HG03521 (cell line): ENCODE data around the gene NBDY.
"Not testable (repeated sequence)": the region's sequence is repeated elsewhere in the genome, so short reads cannot be mapped to it uniquely, and the experiment has no call there.

Source experiments
- ATAC-seq: cut with Tn5 transposase; IDR thresholded peaks from one replicate; pipeline ENCODE4 v1.9.1; 2021; ENCODE audit warnings: mild to moderate bottlenecking, moderate library complexity; ENCODE audit not compliant: unreplicated experiment

NBDY gene

DNA sequence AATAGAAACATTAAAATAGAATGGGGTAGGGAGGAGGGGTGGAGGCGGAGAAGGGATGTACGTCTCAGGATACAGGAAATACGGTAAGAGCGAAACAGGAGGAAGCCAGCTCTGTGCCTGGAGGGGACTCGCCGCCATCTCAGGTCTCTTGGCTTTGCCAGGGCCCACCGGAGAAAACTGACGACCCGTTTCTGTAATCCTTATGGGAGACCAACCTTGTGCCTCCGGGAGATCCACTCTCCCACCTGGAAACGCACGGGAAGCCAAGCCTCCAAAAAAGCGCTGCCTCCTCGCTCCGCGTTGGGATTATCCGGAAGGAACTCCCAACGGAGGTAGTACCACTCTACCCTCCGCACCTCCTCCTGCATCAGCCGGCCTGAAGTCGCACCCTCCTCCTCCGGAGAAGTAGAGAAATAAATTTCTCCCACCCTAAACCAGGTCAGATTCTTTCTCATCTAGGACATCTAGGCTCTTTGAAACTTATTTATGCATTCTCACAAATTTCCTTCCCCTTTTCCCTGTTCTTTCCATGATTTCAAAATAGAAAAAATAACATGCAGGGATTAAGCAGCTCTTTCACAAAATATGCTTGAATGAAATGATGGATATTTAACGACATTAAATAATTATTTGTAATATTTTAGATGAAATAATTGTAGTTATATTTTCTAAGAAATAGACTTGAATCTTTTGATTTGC, at the start of gene NBDY:
Gene NBDY, plus strand, starts transcription at position 92 of the 699 bp plus-strand sequence. Its CDS starts 111 bp downstream, at position 203.
- ATAC-seq = peak; percentile 50

DNA sequence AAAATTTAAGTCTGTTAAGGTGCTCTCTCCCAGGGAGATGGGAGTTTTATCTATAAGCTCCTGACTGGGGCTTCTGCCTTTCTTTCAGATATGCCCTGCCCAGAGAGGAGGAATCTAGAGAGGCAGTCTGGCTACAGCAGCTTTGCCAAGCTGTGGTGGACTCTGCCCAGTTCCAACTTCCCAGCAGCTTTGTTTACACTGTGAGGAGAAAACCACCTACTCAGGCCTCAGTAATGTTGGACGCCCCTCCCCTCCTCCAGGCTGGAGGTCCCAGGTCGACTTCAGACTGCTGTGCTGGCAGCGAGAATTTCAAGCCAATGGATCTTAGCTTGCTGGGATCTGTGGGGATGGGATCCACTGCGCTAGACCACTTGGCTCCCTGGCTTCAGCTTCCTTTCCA, 24.5 kb upstream of the NBDY start:
- ATAC-seq = not testable (repeated sequence)

DNA sequence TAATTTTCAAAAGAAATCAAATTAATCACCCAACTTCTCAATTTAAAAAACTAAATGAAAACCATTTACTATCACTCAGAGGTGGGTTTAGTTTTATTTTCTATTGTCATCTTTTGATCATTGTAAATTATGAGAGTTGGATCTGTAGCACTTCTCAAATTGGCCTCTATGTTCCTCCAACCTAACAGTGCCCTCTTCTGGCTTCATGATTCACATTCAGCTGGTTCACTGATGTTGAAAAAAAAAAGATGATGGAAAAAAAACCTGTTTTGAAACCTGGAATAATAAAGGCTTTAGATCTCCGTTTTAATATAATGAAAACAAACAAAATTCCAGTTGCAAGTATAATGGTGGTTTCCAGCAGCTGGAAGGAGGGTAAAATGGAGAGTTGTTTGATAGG, 2.4 kb upstream of the NBDY start:
- no peak for ATAC-seq

- ATAC-seq = no peak
Observed at GRCh38 chrX:56727531-56727930, 1.5 kb upstream of the NBDY start.

DNA sequence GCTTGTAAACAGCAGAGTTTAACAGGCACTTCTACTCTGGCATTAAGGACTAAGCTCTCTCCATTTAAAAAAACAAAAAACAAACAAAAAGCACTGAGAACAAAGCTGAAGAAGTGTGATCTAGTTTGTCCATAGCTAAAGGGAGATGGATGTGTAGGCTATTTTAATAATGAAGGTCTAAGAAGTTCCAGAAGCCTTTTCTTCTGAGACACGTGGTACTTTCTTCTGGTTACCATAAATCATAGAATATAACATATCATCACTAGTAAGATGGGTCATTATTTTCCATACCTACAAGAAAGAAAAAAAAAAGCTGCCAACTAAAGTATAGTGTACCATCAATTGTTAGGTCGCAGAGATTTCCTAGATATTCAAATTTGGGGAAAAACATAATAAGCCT, 722 bp upstream of the NBDY start:
- ATAC-seq = no peak

DNA sequence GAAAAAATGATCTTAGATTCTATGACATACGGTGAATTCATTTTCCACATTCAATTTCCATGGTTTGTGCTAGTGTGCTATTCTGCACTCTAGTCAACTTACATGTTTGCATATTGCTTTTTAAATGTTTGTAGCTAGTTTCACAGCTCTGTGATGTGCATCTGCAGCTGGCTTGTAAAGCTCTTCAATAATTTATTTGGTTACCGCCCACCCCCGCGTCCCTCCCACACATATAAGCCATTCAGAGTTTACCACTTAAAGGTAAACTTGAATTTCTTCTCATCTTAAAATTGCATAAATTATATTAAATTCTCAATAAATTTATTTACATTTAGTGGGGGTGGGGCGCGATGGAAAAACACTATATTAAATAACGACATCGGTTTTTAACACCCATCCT, 291 bp upstream of the NBDY start:
- peak; percentile 34 for ATAC-seq

- no peak for ATAC-seq
Observed at GRCh38 chrX:56733459-56734046, 4.5 kb downstream of the NBDY start.

DNA sequence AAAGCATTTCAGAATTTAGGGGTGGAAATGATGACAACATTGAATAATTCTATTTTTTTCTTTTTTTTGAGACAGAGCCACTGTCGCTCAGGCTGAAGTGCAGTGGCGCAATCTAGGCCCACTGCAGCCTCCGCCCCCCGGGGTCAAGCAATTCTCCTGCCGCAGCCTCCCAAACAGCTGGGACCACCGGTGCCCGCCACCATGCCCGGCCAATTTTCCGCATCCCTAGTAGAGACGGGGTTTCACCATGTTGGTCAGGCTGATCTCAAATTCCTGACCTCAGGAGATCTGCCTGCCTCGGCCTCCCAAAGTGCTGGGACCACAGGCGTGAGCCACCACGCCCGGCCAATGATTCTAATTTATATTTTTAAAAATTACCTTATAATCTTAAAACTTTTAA, 7.2 kb downstream of the NBDY start:
- ATAC-seq = no peak

GRCh38 chrX:56738670-56739069, 9.6 kb downstream of the NBDY start:
- ATAC-seq = no peak

- no peak for ATAC-seq
Observed at GRCh38 chrX:56744996-56745395, 16.0 kb downstream of the NBDY start.

- no peak for ATAC-seq
Observed at GRCh38 chrX:56746996-56747395, 18.0 kb downstream of the NBDY start.

DNA sequence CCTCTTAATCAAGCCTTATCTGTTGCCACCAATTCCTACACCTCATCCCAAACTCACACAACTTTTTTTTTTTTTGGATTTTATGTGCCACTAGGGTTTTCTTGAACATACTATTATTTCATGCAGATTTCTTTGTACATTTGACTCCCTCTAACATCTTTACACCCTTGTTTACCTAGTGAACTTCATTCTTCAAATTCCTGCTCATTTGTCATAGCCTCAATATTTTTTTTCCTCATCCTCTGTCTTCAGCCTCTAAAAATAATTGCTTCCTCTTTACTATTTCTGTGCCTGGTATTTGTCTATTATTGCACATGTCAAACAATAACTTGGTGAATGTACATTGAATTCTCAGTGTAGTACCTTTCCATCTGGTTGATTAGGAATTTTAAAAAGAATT, 22.0 kb downstream of the NBDY start:
- ATAC-seq = no peak

- ATAC-seq = peak; percentile 51
Observed at GRCh38 chrX:56757327-56757726, 28.3 kb downstream of the NBDY start.

DNA sequence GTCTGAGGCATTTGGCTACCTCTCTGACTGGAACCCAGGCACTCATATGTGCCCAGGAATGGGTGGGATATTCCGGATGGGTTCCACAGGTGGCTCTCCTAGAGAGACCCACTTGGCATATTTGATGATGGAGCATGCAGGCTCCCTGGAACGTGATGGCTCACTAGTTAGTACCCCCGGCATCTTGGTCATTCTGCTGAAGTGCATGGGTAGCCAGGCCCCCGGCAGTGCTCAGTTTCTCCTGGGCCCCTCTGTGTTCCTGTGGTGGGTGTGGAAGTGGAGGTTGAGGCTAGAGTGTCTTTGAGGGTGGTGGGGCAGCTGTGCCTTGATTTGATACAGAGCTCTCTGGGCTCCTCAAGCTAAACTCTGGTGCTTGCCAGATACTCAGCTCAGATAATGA, 29.4 kb downstream of the NBDY start:
- no peak for ATAC-seq

- no peak for ATAC-seq
Observed at GRCh38 chrX:56759736-56760409, 30.8 kb downstream of the NBDY start.

DNA sequence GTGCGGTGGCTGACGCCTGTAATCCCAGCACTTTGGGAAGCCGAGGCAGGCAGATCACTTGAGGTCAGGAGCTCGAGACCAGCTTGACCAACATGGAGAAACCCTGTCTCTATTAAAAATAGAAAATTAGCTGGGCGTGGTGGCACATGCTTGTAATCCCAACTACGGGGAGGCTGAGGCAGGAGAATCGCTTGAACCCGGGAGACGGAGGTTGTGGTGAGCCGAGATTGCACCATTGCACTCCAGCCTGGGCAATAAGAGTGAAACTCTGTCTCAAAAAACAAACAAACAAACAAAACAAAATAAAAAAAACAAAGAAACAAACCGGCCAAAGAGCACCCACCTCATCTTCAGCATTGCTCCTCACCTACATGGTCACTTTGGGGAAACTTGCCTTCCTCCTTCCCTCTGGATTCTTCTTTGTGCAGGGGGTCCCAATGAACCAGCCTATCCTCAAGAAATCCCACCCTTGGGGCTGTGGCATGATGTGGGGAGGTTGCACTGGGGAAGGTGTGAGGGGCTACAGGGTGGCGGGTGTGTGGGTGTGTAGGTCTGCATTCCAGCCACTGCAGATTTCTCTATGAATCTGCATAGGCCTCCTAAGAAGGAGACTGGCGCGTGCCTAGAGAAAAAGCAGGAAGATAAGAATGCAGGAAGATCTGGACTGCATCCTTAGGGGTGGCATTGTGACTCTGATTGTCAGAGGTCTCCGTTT, 31.5 kb downstream of the NBDY start:
- not testable (repeated sequence) for ATAC-seq

DNA sequence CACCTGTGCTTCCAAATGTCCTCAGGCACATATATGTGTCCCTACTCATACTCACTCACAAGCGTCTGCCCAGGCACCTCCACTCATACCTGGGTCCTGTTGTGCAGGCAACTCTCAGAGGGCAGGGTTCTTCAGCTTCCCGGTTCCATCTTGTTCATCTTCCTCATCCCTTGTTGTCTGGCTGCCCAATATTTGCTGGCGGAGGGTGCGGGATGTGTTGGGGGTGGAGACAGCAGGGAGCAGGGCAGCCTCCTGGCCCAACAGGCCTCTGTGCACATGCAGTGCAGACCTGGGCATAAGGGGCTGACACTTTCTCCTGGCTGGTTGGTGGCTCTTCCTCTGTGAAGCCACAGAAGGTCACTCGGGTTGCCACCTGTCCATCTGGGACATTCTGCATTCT, 32.1 kb downstream of the NBDY start:
- ATAC-seq = no peak

- ATAC-seq = peak; percentile 31
Observed at GRCh38 chrX:56762220-56762619, 33.2 kb downstream of the NBDY start.

DNA sequence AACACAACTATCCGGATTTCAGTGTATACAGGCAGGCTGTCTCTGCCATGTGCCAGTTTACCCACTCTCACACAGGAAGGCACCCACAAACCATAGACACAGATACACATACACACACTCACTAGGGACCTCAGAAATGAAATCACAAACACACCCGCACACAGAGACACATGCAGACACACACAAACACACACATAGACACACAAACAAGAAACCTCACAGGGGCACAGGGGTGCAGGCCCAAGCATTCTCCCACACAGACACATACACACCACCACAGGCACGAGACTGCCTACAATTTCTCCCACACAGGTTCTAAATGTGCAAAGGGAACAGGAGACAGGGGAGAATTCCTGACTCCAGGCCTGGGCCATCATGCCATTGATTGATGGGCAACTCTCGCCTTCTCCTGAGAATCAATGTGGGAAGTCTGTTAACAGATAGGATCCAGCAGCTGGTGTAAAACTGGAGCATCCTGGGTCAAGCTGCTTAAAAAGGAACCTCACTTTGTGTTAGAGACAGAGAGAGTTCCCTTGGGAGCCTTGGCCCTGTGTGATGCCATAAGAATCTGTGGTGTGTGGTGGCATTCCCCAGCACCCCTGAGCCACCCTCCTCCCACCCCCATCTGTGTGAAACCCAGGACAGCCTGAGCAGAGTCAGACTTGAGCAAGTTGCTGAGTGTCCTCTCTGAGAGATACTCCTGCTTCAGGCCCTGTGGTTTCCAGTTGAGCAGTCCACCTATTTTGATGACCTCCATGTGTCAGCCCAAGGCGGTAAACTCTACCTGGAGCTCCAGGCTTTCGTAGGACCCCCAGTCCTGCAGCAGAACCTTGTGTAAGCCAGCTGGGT, 33.9 kb downstream of the NBDY start:
- no peak for ATAC-seq

- ATAC-seq = no peak
Observed at GRCh38 chrX:56763556-56764152, 34.6 kb downstream of the NBDY start.
